DOHH2 (cell line): ENCODE results near the gene IKZF2.

Source experiments
- H3F3A ChIP-seq: fragments of 200-600 bp; sonication (generic), shearing (Covaris generic); 2 replicates; pipeline ENCODE4 v1.6.0; 2016; ENCODE audit warnings: antibody characterized with exemption, mild to moderate bottlenecking; ENCODE audit not compliant: control insufficient read depth, insufficient read depth
- H3K27ac ChIP-seq: fragments of 200-600 bp; sonication (generic); 2 replicates; pipeline ENCODE4 v1.5.1; 2014; ENCODE audit warnings: low read depth, mild to moderate bottlenecking, low read length, moderate library complexity
- H3K27me3 ChIP-seq: fragments of 200-600 bp; sonication (generic); 2 replicates; pipeline ENCODE4 v1.6.1; 2014; ENCODE audit warnings: mild to moderate bottlenecking, low read length, mixed read lengths; ENCODE audit not compliant: control insufficient read depth
- H3K36me3 ChIP-seq: fragments of 200-600 bp; sonication (generic); 2 replicates; pipeline ENCODE4 v1.6.1; 2014; ENCODE audit warnings: mild to moderate bottlenecking, low read length, moderate library complexity, mixed read lengths; ENCODE audit not compliant: control insufficient read depth
- H3K4me1 ChIP-seq: fragments of 200-600 bp; sonication (generic); 2 replicates; pipeline ENCODE4 v1.6.1; 2014; ENCODE audit warnings: mild to moderate bottlenecking, low read length, mixed read lengths; ENCODE audit not compliant: control insufficient read depth
- H3K4me2 ChIP-seq: fragments of 200-600 bp; sonication (generic); 2 replicates; pipeline ENCODE4 v1.6.0; 2014; ENCODE audit warnings: mild to moderate bottlenecking, low read length, moderate library complexity
- H3K4me3 ChIP-seq: fragments of 200-600 bp; sonication (generic); 2 replicates; pipeline ENCODE4 v1.5.1; 2014; ENCODE audit warnings: mild to moderate bottlenecking, low read length, mixed read lengths
- H3K79me2 ChIP-seq: fragments of 200-600 bp; sonication (generic); 2 replicates; pipeline ENCODE4 v1.6.1; 2014; ENCODE audit warnings: mild to moderate bottlenecking, low read length, mixed read lengths; ENCODE audit not compliant: control insufficient read depth
- H3K9me2 ChIP-seq: fragments of 200-600 bp; sonication (generic); replicated peaks from 2 replicates; pipeline ENCODE4 v1.6.1; 2014; ENCODE audit warnings: mild to moderate bottlenecking, low read length, mixed read lengths; ENCODE audit not compliant: control insufficient read depth
- H3K9me3 ChIP-seq: fragments of 200-600 bp; sonication (generic); 2 replicates; pipeline ENCODE4 v1.6.1; 2014; ENCODE audit warnings: antibody characterized with exemption, low read length, mixed read lengths; ENCODE audit not compliant: control insufficient read depth, insufficient read depth
- H4K20me1 ChIP-seq: fragments of 200-600 bp; sonication (generic); 2 replicates; pipeline ENCODE4 v1.6.0; 2014; ENCODE audit warnings: low read depth, mild to moderate bottlenecking, antibody characterized with exemption, low read length, moderate library complexity; ENCODE audit not compliant: control insufficient read depth, insufficient read depth
- EZH2phosphoT487 ChIP-seq: fragments of 200-600 bp; sonication (generic); IDR thresholded peaks from 2 replicates; pipeline ENCODE4 v1.6.1; 2017; ENCODE audit warnings: borderline replicate concordance, mild to moderate bottlenecking, antibody characterized with exemption, low read length, moderate library complexity, mixed read lengths
- TF ChIP-seq, protein P1 (sequence below): fragments of 200-600 bp; sonication (generic); IDR thresholded peaks from one replicate; pipeline ENCODE4 v1.5.1; 2014; ENCODE audit warnings: antibody characterized with exemption, mild to moderate bottlenecking, low read depth, low read length; ENCODE audit not compliant: poor library complexity, severe bottlenecking

IKZF2 gene

GRCh38 chr2:213185147-213185822, 33.9 kb upstream of the IKZF2 start:
- no peak overlapping the region for H3K27ac ChIP-seq
- TF ChIP-seq EZH2phosphoT487 = no peak
- TF ChIP-seq, protein P1, sequence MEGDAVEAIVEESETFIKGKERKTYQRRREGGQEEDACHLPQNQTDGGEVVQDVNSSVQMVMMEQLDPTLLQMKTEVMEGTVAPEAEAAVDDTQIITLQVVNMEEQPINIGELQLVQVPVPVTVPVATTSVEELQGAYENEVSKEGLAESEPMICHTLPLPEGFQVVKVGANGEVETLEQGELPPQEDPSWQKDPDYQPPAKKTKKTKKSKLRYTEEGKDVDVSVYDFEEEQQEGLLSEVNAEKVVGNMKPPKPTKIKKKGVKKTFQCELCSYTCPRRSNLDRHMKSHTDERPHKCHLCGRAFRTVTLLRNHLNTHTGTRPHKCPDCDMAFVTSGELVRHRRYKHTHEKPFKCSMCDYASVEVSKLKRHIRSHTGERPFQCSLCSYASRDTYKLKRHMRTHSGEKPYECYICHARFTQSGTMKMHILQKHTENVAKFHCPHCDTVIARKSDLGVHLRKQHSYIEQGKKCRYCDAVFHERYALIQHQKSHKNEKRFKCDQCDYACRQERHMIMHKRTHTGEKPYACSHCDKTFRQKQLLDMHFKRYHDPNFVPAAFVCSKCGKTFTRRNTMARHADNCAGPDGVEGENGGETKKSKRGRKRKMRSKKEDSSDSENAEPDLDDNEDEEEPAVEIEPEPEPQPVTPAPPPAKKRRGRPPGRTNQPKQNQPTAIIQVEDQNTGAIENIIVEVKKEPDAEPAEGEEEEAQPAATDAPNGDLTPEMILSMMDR = no peak
- H3K4me1 ChIP-seq = peaks cover 33% of the 10 kb centered on the region
- peak overlapping the region; percentile 33 for H3K4me2 ChIP-seq
- 0 out of 2 replicates have a peak overlapping the region, but pooled peaks have one; percentile 12 for H3K4me3 ChIP-seq
- H3F3A ChIP-seq = no peaks in the 10 kb centered on the region
- H3K79me2 ChIP-seq = no peaks in the 10 kb centered on the region
- H4K20me1 ChIP-seq = no peaks in the 10 kb centered on the region
- no peaks in the 10 kb centered on the region for H3K9me2 ChIP-seq
- H3K9me3 ChIP-seq = no peaks in the 10 kb centered on the region
- H3K36me3 ChIP-seq = no peaks in the 10 kb centered on the region
- H3K27me3 ChIP-seq = no peaks in the 10 kb centered on the region

DNA sequence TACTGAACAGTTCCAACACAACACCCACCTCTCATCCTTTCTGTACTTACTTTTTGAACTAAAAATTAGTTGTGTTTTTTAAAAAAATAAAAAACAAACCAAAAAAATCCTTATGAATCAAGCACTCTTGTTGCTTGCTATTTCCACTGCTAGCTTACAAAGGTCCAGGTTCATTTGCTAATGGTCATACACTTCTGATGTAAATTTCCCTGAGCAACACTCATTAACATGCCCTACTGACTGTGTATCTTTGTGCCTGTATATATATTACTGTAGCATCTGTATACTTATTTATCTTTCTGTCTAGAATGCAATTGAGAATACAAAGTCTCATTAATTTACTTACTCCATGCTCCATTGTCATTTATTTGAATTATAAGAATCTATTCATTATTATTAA, 30.3 kb upstream of the IKZF2 start:
- H3K9me3 ChIP-seq = no peaks in the 10 kb centered on the region
- no peaks in the 10 kb centered on the region for H3K79me2 ChIP-seq
- H3K4me1 ChIP-seq = peaks cover 17% of the 10 kb centered on the region
- no peak overlapping the region for H3K4me2 ChIP-seq
- no peak overlapping the region for H3K4me3 ChIP-seq
- no peaks in the 10 kb centered on the region for H3K27me3 ChIP-seq
- no peaks in the 10 kb centered on the region for H3K36me3 ChIP-seq
- H3K27ac ChIP-seq = no peak overlapping the region
- TF ChIP-seq EZH2phosphoT487 = no peak
- TF ChIP-seq, protein P1 = no peak
- H3F3A ChIP-seq = no peaks in the 10 kb centered on the region
- H3K9me2 ChIP-seq = no peaks in the 10 kb centered on the region
- H4K20me1 ChIP-seq = no peaks in the 10 kb centered on the region

DNA sequence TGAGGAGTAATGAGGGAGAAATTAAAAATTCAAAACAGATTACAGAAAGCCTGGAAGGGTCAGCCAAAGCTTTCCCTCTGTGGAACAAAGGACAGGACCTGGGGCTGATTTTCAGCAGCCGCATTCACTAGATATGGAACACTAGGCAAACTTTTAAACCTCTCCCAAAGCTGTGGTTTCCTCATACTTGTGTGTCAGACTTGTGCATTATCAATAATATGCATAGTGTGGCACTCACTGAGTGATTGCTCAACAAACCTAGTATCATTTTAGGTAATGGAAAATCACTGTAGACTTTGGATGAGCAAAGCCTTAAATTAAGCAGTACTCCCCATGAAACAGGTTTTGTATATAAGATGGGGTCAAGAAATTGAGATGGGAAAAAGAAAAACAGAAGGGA, 26.3 kb upstream of the IKZF2 start:
- no peaks in the 10 kb centered on the region for H3K9me2 ChIP-seq
- TF ChIP-seq, protein P1 = no peak
- no peak for TF ChIP-seq EZH2phosphoT487
- no peaks in the 10 kb centered on the region for H4K20me1 ChIP-seq
- H3K4me1 ChIP-seq = peaks cover 5% of the 10 kb centered on the region
- no peaks in the 10 kb centered on the region for H3K79me2 ChIP-seq
- H3K9me3 ChIP-seq = no peaks in the 10 kb centered on the region
- no peak overlapping the region for H3K27ac ChIP-seq
- no peaks in the 10 kb centered on the region for H3F3A ChIP-seq
- no peaks in the 10 kb centered on the region for H3K36me3 ChIP-seq
- H3K4me2 ChIP-seq = no peak overlapping the region
- H3K4me3 ChIP-seq = no peak overlapping the region
- no peaks in the 10 kb centered on the region for H3K27me3 ChIP-seq
